Measurements from ENCODE around the gene FCF1.

DNA sequence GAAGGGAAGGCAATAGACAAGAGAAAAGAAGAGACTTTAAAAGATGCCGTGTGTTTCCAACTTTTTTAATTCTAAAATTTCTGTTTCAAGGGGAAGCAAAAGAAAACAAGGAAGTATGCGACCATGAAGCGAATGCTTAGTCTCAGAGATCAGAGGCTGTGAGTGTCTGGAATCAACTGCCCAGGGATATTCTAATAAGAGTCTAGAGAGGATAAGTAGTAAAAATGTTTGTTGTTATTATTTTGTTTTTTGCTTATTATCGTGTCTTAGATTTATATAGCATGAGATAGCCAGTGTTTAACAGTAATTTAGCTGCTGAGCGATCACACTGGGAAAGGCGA, 421 bp downstream of the FCF1 start:
- no peak for TF ChIP-seq NR3C1 (IDR thresholded peaks at IDR 0.05)
- TF ChIP-seq, protein P1, sequence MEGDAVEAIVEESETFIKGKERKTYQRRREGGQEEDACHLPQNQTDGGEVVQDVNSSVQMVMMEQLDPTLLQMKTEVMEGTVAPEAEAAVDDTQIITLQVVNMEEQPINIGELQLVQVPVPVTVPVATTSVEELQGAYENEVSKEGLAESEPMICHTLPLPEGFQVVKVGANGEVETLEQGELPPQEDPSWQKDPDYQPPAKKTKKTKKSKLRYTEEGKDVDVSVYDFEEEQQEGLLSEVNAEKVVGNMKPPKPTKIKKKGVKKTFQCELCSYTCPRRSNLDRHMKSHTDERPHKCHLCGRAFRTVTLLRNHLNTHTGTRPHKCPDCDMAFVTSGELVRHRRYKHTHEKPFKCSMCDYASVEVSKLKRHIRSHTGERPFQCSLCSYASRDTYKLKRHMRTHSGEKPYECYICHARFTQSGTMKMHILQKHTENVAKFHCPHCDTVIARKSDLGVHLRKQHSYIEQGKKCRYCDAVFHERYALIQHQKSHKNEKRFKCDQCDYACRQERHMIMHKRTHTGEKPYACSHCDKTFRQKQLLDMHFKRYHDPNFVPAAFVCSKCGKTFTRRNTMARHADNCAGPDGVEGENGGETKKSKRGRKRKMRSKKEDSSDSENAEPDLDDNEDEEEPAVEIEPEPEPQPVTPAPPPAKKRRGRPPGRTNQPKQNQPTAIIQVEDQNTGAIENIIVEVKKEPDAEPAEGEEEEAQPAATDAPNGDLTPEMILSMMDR (IDR thresholded peaks at IDR 0.05) = no peak
- no peak for TF ChIP-seq EP300 (IDR thresholded peaks at IDR 0.05)
- TF ChIP-seq CEBPB (IDR thresholded peaks at IDR 0.05) = no peak
- no peak for TF ChIP-seq POLR2A (IDR thresholded peaks at IDR 0.05; ENCODE audit: low read length)
- no peak for TF ChIP-seq MAX (IDR thresholded peaks at IDR 0.05)
- TF ChIP-seq, protein P2, sequence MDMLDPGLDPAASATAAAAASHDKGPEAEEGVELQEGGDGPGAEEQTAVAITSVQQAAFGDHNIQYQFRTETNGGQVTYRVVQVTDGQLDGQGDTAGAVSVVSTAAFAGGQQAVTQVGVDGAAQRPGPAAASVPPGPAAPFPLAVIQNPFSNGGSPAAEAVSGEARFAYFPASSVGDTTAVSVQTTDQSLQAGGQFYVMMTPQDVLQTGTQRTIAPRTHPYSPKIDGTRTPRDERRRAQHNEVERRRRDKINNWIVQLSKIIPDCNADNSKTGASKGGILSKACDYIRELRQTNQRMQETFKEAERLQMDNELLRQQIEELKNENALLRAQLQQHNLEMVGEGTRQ (IDR thresholded peaks at IDR 0.05) = no peak
